ENCODE results near the gene SGMS1.

- TF ChIP-seq POLR2A (IDR thresholded peaks at IDR 0.05) (no peak), POLR2AphosphoS5 (IDR thresholded peaks at IDR 0.05) (no peak)
Measured at GRCh38 chr10:50347394-50347802, 276.4 kb downstream of the SGMS1 start.

Data from breast epithelium (tissue), 3 donors.